Measurements from ENCODE around the gene XYLT1. TPM values are rescaled to one million over a fixed set of nuclear protein-coding genes. Genes with fewer than 3 reads are reported as not detected.

Gene XYLT1
- total RNA-seq, 1 experiment from 2014 or later = 12.5 TPM

DNA sequence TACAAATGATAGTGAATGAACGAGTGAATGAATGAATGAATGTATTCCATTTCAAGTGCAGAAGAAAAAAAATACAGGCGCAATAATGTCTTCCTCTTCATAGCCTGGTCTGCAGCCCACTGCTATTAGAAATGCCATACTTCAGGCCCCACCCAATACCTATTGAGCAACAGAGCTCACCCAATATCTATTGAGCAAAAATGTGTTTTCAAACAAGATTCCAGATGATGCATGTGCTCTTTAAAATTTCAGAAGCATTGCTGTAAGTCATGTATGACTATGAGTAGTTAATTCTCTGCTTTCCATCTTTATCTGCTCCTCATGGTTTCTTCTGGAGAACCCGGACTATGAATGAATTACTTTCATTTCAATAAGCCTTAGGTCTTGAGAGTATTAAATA is 308.2 kb downstream of the XYLT1 start:
- no TSS peak for BruUV-seq (replicated peaks)
- no peaks in the 10 kb centered on the region for H3K9me3 Mint-ChIP-seq (ENCODE audit: unreplicated experiment)
- H3K4me3 Mint-ChIP-seq (ENCODE audit: unreplicated experiment) = no peak overlapping the region
- Histone ChIP-seq H3K4me3 (ENCODE audit: low read depth, low read length) (no peak overlapping the region), H3K36me3 (ENCODE audit: control insufficient read depth, insufficient read depth, low read length) (no peaks in the 10 kb centered on the region), H3K4me1 (no peaks in the 10 kb centered on the region), H3K27me3 (replicated peaks; ENCODE audit: control insufficient read depth, insufficient read depth, low read length) (no peaks in the 10 kb centered on the region), H3K9me3 (no peaks in the 10 kb centered on the region)
- POLR2A ChIA-PET = no interaction called here
- intact Hi-C loops (cut with micrococcal nuclease; ENCODE audit: unreplicated experiment) = no loop called here
- peaks cover 6% of the 10 kb centered on the region for H3K36me3 Mint-ChIP-seq (ENCODE audit: insufficient read depth, unreplicated experiment)
- TF ChIP-seq, protein P1, sequence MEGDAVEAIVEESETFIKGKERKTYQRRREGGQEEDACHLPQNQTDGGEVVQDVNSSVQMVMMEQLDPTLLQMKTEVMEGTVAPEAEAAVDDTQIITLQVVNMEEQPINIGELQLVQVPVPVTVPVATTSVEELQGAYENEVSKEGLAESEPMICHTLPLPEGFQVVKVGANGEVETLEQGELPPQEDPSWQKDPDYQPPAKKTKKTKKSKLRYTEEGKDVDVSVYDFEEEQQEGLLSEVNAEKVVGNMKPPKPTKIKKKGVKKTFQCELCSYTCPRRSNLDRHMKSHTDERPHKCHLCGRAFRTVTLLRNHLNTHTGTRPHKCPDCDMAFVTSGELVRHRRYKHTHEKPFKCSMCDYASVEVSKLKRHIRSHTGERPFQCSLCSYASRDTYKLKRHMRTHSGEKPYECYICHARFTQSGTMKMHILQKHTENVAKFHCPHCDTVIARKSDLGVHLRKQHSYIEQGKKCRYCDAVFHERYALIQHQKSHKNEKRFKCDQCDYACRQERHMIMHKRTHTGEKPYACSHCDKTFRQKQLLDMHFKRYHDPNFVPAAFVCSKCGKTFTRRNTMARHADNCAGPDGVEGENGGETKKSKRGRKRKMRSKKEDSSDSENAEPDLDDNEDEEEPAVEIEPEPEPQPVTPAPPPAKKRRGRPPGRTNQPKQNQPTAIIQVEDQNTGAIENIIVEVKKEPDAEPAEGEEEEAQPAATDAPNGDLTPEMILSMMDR (IDR thresholded peaks at IDR 0.05; ENCODE audit: insufficient read depth in 1 of 2, low read depth in 1 of 2, low read length in 1 of 2, severe bottlenecking in 1 of 2, unreplicated experiment in 1 of 2) = no peak
- CTCF ChIA-PET = no interaction called here
- no peaks in the 10 kb centered on the region for H3K4me1 Mint-ChIP-seq (ENCODE audit: low read depth, unreplicated experiment)
- no peaks in the 10 kb centered on the region for H3K27me3 Mint-ChIP-seq (ENCODE audit: insufficient read depth, unreplicated experiment)
- H3K27ac Mint-ChIP-seq (ENCODE audit: unreplicated experiment) = no peak overlapping the region
- DNase-seq = no peak

DNA sequence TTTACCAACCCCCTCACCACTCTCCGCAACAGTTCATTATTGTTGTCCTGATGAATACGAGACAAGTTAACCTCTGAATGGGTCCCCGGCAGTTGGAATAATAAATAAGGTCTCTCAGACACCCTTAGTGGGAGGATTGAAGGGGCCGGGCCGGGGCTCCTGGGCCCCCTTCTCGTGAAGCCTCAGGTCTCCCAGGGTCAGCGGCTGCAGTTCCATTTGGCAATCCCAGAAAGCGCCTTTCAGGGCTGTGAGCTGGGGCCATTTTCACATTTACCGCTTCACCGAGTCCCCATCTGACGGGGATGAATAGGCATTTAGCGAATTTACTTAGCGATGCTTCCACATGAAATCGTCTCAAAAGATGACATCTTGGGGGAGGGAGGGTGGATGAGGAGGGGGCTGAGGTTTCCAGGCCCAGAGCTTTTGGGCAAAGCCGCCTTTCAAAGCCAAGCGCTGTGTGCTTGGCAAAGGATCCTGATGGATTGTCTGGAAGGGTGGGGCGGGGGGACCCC is 309.8 kb downstream of the XYLT1 start:
- TF ChIP-seq, protein P1 (IDR thresholded peaks at IDR 0.05; ENCODE audit: insufficient read depth in 1 of 2, low read depth in 1 of 2, low read length in 1 of 2, severe bottlenecking in 1 of 2, unreplicated experiment in 1 of 2) = no peak
- H3K4me3 ChIP-seq (ENCODE audit: low read depth, low read length) = no peak overlapping the region
- no peaks in the 10 kb centered on the region for H3K4me1 ChIP-seq
- POLR2A ChIA-PET = no interaction called here
- intact Hi-C loops (cut with micrococcal nuclease; ENCODE audit: unreplicated experiment) = no loop called here
- CTCF ChIA-PET = no interaction called here
- Mint-ChIP-seq H3K4me3 (ENCODE audit: unreplicated experiment) (no peak overlapping the region), H3K4me1 (ENCODE audit: low read depth, unreplicated experiment) (no peaks in the 10 kb centered on the region), H3K9me3 (ENCODE audit: unreplicated experiment) (no peaks in the 10 kb centered on the region), H3K27ac (ENCODE audit: unreplicated experiment) (no peak overlapping the region), H3K27me3 (ENCODE audit: insufficient read depth, unreplicated experiment) (no peaks in the 10 kb centered on the region), H3K36me3 (ENCODE audit: insufficient read depth, unreplicated experiment) (peaks cover 6% of the 10 kb centered on the region)
- BruUV-seq (replicated peaks) = no TSS peak
- no peaks in the 10 kb centered on the region for H3K9me3 ChIP-seq
- no peaks in the 10 kb centered on the region for H3K36me3 ChIP-seq (ENCODE audit: control insufficient read depth, insufficient read depth, low read length)
- no peaks in the 10 kb centered on the region for H3K27me3 ChIP-seq (replicated peaks; ENCODE audit: control insufficient read depth, insufficient read depth, low read length)
- DNase-seq = no peak

DNA sequence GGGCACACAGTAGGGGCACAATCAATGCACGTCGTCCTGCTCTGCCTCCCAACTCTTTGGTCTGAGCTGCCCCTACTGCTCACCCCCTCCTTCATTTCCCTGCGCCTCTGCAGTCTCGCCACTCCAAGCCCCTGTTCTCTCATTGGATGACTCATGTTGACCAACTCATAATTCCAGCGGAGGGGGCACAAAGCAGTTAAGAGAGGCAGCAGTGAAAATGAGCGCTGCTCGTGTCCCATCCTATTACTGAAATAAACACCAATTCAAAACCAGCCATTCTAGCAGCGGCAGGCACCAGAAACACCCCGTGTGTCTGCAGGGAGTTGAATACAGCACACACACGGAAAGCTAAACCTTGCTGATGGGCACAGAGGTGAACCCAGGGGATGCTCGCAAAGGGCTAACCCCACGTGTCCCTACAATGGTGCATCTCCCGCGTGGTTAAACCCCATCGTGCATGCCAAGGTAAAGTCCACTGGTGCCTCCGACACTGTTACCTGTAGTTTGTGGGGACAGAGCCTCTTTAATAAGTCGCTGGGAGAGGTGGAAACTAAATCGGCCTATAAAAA is 310.4 kb downstream of the XYLT1 start:
- no peak overlapping the region for H3K27ac Mint-ChIP-seq (ENCODE audit: unreplicated experiment)
- H3K4me1 Mint-ChIP-seq (ENCODE audit: low read depth, unreplicated experiment) = no peaks in the 10 kb centered on the region
- ChIA-PET CTCF (no interaction called here), POLR2A (no interaction called here)
- Histone ChIP-seq H3K9me3 (no peaks in the 10 kb centered on the region), H3K4me3 (ENCODE audit: low read depth, low read length) (no peak overlapping the region), H3K36me3 (ENCODE audit: control insufficient read depth, insufficient read depth, low read length) (no peaks in the 10 kb centered on the region), H3K4me1 (no peaks in the 10 kb centered on the region), H3K27me3 (replicated peaks; ENCODE audit: control insufficient read depth, insufficient read depth, low read length) (no peaks in the 10 kb centered on the region)
- DNase-seq = no peak
- H3K27me3 Mint-ChIP-seq (ENCODE audit: insufficient read depth, unreplicated experiment) = no peaks in the 10 kb centered on the region
- no peaks in the 10 kb centered on the region for H3K9me3 Mint-ChIP-seq (ENCODE audit: unreplicated experiment)
- peaks cover 6% of the 10 kb centered on the region for H3K36me3 Mint-ChIP-seq (ENCODE audit: insufficient read depth, unreplicated experiment)
- BruUV-seq (replicated peaks) = no TSS peak
- TF ChIP-seq, protein P1 (IDR thresholded peaks at IDR 0.05; ENCODE audit: insufficient read depth in 1 of 2, low read depth in 1 of 2, low read length in 1 of 2, severe bottlenecking in 1 of 2, unreplicated experiment in 1 of 2) = no peak
- no peak overlapping the region for H3K4me3 Mint-ChIP-seq (ENCODE audit: unreplicated experiment)
- intact Hi-C loops (cut with micrococcal nuclease; ENCODE audit: unreplicated experiment) = no loop called here
